LNCaP clone FGC (cell line): ENCODE results near the gene GPATCH2.
"Not testable (repeated sequence)": the region's sequence is repeated elsewhere in the genome, so short reads cannot be mapped to it uniquely, and the experiment has no call there.

Experiments
- DNase-seq: peaks from one replicate; pipeline ENCODE4 v3.0.0-alpha.2; 2011; ENCODE audit warnings: low read depth
- H3K4me3 ChIP-seq: 2 replicates; pipeline ENCODE4 v1.5.1; 2011; ENCODE audit warnings: mild to moderate bottlenecking, low read depth, low read length, control low read depth
- TF ChIP-seq, protein P1 (sequence below): IDR thresholded peaks from 2 replicates; pipeline ENCODE4 v1.5.1; 2012; ENCODE audit warnings: mild to moderate bottlenecking; ENCODE audit not compliant: control insufficient read depth, insufficient read depth; ENCODE audit errors: extremely low read depth

The GPATCH2 gene

DNA sequence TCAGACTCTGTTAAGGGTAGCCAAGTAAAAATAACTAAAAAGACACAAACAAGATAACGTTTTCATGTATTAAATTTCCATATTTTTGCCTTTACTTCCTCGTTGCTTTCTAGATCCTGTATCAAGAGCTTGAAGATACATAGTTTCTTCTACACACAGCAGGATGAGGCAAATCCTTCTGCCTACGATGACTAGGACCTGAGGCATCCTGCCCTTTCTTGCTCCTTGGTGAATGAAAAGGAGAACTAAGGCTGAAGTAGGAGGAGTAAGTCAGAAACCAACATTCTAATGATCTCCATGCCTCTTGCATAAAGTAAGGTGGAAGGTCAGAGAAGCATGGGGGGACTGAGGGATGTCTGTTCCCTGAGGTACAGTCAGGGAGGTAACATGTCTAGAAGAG is 102.6 kb downstream of the GPATCH2 start:
- DNase-seq = no peak
- TF ChIP-seq, protein P1, sequence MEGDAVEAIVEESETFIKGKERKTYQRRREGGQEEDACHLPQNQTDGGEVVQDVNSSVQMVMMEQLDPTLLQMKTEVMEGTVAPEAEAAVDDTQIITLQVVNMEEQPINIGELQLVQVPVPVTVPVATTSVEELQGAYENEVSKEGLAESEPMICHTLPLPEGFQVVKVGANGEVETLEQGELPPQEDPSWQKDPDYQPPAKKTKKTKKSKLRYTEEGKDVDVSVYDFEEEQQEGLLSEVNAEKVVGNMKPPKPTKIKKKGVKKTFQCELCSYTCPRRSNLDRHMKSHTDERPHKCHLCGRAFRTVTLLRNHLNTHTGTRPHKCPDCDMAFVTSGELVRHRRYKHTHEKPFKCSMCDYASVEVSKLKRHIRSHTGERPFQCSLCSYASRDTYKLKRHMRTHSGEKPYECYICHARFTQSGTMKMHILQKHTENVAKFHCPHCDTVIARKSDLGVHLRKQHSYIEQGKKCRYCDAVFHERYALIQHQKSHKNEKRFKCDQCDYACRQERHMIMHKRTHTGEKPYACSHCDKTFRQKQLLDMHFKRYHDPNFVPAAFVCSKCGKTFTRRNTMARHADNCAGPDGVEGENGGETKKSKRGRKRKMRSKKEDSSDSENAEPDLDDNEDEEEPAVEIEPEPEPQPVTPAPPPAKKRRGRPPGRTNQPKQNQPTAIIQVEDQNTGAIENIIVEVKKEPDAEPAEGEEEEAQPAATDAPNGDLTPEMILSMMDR = no peak
- H3K4me3 ChIP-seq = no peak overlapping the region

DNA sequence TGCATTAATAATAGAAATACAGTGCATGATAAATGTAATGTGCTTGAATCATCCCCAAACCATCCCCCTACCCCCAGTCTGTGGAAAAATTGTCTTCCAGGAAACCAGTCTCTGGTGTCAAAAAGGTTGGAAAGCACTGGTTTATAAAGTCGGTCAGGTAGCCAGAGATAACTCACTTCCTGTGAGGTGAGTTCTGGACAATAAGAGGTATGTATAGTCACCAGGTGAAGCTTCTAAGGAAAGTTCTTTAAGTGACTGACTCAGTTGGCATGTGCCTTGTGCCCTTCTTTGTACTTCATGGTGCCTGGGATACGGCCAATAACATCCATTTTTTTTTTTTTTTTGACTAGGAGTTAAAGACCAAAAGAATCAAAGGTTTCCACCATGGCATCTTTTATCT is 103.7 kb downstream of the GPATCH2 start:
- DNase-seq = no peak
- H3K4me3 ChIP-seq = no peak overlapping the region
- TF ChIP-seq, protein P1 = no peak

DNA sequence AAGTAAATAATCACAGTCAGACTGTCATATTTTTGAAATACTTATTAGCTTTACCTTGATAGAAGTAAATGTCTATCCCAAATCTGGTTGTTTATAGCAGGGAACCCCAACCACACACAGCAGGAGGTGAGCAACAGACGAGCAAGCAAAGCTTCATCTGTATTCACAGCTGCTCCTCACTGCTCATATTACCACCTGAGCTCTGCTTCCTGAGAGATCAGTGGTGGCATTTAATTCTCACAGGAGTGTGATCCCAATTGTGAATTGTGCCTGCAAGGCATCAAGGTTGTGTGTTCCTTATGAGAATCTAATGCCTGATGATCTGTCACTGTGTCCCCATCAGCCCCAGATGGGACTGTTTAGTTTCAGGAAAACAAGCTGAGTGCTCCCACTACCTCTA is 104.3 kb downstream of the GPATCH2 start:
- TF ChIP-seq, protein P1 = no peak
- H3K4me3 ChIP-seq = no peak overlapping the region
- DNase-seq = no peak

DNA sequence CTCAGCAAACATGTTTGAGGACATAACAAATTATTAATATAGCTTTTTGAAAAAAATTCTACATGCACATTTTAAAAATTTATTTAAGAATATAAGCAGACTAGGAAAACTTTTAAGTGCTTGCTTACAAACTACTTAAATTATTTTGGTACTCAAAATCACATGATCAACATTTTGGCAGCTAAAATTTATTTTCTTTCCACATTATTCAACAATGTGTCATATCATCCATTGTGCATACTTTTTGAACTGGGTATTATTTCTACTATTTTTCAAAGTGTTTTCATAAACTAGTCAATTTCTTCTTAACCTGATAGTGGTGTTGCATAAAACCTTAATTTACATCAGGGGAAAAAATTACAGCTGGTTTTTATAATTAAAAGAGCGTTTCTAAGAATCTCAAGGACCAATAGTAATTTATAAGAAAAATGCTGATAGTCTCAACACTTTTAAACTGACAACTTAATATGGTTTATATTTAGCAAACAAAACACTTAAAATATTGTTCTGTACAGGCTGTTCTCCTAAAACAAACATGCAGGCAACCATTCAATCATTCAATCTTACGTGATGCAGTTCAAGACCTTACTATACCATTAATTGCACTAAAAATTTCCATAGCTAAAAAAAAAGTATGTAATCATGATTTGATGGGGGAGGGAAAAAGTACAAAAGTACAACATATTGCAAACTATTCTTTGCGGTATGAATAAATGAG is 105.0 kb downstream of the GPATCH2 start:
- TF ChIP-seq, protein P1 = no peak
- H3K4me3 ChIP-seq = no peak overlapping the region
- DNase-seq = peak; percentile 80

DNA sequence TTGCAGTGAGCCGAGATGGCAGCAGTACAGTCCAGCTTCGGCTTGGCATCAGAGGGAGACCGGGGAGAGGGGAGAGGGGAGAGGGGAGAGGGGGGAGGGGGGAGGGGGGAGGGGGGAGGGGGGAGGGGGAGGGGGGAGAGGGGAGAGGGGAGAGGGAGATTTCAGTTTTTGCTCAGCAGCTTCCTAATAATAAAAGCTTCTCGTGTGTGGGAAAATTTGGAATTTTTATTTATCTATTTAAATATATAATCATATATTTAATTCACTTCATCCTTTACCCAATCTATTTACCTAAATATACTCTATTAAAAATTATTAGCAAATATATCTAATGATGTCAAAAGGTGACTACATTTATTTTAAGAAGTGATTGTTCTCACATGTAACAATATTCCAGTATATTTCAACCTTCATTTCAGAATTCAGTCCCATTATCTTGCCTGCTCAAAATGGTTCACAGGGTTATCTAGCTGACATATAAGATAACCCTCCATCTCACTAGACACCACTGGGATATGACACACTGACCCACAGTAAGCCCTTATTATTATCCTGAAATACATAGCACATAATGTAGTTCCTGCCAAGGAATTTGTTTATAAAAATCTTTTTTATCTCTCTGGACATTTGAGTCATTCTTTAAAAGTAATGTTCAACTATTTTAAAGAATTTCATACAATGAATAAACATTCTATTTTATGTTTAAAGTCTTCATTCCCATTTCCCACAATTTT is 105.9 kb downstream of the GPATCH2 start:
- DNase-seq = no peak

DNA sequence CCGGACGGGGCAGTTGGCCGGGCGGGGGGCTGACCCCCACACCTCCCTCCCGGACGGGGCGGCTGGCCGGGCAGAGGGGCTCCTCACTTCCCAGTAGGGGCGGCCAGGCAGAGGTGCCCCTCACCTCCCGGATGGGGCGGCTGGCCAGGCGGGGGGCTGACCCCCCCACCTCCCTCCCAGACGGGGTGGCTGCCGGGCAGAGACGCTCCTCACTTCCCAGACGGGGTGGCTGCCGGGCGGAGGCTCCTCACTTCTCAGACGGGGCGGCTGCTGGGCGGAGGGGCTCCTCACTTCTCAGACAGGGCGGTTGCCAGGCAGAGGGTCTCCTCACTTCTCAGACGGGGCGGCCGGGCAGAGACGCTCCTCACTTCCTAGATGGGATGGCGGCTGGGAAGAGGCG is 107.0 kb downstream of the GPATCH2 start:
- not testable (repeated sequence) for DNase-seq, H3K4me3 ChIP-seq

More for the DNA sequence above, 105.9 kb downstream of the GPATCH2 start:
- TF ChIP-seq, protein P1 = no peak
- no peak overlapping the region for H3K4me3 ChIP-seq

DNA sequence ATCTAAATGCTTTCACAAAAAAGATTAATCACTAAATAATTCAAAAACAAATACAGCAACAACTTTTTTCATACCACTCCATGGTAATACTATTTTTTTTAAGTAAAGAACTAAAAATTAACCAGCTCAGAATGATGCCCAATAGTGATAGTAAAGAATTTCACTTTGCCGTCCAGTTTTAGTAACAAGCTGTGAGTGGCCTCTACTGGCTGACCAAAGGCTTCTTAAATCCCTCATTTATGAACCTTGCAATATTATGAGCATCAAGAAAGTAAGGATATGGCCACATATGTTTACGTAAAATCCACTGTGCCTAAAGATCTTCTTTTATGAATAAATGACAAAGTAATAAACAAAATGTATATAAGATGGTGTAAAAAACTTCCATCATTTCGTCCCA is 108.6 kb downstream of the GPATCH2 start:
- TF ChIP-seq, protein P1 = peak; percentile 37; the same call in 1 of the 2 replicates
- DNase-seq = no peak
- H3K4me3 ChIP-seq = no peak overlapping the region
